GM19025 (cell line): Measurements from ENCODE around the gene CDC27.
"Not testable (repeated sequence)": the region's sequence is repeated elsewhere in the genome, so short reads cannot be mapped to it uniquely, and the experiment has no call there.

ENCODE experiments used
- ATAC-seq: cut with Tn5 transposase; IDR thresholded peaks from one replicate; pipeline ENCODE4 v1.9.1; 2021; ENCODE audit warnings: mild to moderate bottlenecking, low read depth, moderate library complexity; ENCODE audit not compliant: unreplicated experiment

The CDC27 gene

DNA sequence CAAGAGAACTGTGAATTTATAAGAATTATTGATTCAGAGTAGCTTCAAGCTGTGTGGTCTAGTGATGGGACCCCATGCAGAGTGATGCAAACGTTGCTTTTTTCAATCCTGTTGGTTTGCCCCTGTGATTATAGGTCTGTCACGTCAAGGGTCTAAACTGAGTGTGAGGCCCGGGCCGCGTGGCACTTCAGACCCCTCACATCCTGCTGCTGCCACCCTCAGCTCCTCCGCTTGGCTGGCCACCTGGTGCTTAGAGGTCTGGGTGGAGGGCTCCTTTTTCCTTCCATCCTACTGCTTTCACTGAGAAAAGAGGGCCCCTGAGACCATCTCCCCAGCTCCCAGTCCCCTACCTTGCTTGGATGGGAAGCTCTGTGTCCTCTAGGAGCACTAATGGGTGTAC lies 32.1 kb upstream of the CDC27 start:
- no peak for ATAC-seq

DNA sequence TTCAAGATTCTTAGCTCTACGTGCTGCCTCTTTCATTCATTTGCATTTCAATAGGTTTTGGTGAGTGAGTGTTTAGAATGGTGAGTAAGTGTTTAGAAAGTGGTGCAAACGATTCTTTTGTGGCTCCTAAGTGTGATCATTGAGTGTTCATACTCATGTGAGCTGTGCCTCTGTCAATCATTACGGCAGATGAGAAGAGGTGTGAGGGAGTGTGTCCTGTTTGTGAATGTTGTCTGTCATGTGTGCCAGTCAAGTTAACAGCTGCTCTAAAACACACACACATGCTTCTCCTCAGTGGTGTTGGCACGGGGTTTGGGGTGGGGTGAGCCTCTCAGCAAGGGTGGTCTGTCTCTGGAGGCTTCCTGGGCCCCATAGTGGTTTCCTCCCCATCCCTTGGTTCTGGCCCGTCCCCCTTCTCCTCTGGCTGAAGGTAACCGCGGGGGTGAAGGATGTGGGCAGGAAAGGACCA lies 31.5 kb upstream of the CDC27 start:
- ATAC-seq, result no peak

DNA sequence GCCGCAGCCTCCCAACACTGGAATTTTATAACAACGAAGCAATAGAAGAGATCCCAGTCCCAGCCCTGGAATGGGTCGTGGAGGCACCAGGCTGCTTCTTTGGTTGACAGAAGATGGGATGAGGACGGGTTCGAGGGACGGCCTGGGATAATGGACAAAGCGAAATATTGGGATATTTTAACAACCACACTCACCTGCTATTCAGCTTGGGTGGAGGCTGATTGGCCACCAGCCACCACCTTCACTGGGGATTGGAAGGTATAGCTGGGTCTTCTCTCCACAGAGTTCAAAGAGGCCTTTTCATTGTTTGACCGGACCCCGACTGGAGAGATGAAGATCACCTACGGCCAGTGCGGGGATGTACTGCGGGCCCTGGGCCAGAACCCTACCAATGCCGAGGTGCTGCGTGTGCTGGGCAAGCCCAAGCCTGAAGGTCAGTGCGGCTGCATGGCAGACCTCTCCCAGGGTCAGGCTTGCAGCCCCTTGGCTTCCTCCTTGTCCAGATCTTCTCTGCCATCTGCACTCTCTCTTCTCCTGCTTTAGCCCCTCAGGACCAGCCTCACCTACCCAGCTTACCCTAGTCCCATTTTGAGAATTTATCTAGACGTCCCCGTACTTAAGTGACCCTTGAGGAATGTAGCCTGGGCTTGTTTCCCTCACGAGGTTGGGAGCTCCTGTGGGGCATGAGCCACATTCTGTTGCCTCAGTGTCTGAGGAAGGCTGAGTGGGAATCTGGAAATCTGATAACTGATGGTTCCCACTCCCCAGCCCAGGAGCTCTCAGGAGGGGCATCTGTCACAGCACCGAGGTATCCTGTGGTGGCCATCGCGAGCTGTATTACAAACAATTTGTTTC lies 30.8 kb upstream of the CDC27 start:
- ATAC-seq, result no peak

DNA sequence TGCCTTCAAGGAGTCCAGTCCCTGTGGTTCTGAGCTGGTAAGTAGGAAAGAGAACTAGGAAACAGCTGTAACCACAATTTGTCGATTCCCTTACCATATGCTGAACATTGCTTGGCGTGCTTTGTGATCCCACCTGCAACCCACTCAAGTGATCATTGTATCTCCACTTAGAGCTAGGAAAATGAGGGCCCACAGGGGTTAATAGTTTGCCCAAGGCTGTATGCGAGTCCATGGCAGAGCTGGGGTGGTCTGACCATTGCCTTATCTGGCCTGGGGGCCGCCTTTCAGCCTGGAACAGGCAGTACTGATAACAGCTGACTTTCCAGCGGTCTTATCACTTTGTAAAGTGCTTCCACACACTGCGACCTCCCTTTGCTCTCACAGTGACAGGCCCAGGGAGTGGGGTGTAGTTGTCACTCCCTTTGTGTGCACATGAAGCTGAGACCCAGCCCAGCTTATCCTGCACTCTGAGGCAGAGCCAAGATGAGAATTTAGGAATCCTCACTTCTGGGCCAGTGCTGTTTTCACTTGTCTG lies 29.9 kb upstream of the CDC27 start:
- ATAC-seq, result no peak

DNA sequence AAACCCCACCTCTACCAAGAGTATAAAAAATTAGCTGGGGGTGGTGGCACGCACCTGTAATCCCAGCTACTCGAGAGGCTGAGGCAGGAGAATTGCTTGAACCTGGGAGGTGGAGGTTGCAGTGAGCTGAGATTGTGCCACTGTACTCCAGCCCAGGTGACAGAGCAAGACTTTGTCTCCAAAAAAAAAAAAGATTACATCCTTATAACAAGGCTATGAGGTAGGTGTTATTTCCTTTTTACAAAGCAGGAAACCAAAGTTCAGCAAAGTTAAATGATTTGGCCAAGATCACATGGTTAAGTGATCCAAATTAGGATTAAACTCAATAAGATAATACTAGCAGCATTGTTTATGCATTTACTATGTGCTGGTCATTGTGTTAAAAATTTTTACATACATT lies 28.2 kb upstream of the CDC27 start:
- not testable (repeated sequence) for ATAC-seq

DNA sequence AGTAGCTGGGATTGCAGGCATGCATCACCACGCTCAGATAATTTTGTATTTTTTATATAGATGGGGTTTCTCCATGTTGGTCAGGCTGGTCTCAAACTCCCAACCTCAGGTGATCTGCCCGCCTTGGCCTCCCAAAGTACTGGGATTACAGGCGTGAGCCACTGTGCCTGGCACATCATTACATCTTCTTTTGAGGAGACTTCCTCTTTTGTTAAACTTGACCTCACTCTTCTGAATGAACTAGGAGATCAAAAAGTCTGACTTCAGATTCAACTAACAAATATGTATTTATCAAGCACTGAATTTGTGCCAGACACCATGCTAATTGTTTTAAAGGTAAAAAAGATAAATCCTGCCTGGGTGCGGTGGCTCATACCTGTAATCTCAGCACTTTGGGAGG lies 27.7 kb upstream of the CDC27 start:
- not testable (repeated sequence) for ATAC-seq

DNA sequence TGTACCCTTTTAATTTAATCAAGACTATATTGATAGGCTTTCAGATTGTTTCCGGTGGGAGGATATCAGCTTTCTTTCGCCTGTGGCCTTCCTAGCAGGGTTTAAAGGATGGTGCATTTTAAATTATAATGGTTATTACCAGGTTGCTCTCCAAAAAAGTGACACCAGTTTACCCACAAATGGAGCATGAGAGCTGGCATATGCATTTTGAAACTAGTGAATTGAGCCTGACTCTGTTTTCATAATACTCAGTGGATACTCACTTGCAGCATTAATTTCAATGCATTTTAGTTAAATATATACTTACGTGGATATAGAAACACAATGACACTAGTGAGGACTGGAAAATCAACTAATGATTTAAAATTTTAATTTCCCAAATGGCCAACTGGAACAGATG lies 25.8 kb upstream of the CDC27 start:
- no peak for ATAC-seq

DNA sequence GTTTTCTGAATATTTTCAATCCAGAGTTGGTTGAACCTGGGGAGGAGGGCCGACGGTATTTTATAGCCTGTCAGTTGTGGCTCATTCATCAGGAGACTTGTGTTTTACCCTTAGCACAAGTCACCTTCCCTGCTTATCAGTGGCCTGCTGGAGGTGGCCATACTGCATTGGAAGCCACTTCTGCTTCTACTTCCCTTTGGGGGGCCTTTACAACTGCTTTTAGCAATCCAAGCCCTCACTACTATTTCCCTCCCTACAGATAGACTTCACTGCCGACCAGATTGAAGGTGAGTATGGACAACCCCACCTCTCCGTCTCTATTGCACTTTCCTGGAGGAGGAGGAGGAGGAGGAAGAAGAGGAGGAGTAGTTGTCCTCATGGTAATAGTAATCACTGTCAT lies 24.4 kb upstream of the CDC27 start:
- ATAC-seq, result no peak

DNA sequence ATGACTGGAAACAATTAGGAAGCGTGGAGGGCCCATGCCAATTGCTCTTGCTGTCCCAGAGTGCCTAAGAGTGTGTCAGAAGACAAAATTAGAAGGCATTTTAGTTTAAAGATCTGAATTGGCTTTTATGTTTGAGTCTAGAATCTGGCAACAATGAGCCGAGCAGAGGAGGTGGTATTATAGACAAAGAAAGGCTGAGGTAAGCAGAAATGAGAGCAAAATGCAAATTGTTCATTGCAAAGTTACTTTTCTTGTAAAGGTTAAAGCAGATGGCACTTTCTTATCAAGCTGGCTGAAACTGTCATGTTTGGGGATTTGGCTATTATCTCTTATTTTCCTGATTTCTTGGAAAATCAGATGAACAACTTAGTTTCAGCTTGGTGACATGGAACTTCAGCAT lies 23.4 kb upstream of the CDC27 start:
- ATAC-seq, result no peak

DNA sequence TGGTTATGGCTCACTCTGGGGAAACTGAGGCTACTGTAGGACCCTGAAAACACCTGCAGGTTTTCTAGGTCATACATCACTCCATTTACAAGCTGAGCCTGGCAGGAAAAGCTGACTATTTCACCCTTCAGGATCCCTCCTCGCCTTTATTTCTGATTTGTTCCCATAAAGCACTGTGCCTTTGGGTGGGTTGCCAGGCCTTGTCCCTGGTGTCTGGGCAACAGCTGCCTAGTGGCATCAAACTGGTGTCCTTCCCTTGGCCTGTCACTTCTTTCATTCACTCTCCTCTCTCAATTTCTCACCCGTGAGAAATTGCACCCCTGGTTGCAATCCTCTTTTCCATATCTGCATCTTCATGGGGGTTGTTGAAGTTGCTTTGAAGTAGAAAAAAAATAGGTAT lies 21.7 kb upstream of the CDC27 start:
- ATAC-seq, result no peak

DNA sequence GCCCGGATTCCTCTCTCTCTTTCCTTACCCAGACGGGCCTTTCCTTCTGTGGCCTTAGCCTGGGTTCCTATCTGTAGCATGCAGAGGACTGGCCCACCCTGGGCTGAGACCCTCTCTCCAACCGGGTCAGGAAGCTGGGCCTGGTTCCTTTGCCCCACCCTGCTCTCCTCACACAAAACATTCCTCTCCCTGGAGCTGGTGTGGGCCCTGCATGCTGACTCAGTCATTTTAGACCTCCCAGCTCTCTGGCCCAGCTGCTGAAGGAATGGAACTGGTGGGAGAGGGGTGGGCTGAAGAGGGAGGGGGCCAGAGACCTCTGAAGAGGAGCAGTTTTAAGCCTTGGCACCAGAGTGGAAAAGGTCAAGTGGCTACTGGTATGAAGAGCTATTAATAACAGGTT lies 21.0 kb upstream of the CDC27 start:
- no peak for ATAC-seq

DNA sequence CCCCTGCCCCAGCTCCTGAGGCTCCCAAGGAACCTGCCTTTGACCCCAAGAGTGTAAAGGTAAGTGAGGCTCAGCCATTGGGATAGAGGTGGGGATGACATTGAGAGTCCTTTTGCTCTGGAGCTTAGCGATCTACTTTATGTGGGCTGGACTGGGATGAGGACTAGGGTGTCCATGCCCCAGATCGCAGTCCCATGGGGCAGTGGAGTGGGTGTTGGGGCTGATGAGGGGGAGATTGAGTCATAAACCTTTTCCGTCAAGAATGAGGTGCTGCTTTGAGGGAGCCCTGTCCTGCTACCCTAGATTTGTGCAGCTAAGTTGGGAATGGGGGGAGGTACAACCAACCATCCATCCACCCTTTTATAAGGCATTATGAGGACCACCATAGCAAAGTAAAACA lies 20.4 kb upstream of the CDC27 start:
- no peak for ATAC-seq

DNA sequence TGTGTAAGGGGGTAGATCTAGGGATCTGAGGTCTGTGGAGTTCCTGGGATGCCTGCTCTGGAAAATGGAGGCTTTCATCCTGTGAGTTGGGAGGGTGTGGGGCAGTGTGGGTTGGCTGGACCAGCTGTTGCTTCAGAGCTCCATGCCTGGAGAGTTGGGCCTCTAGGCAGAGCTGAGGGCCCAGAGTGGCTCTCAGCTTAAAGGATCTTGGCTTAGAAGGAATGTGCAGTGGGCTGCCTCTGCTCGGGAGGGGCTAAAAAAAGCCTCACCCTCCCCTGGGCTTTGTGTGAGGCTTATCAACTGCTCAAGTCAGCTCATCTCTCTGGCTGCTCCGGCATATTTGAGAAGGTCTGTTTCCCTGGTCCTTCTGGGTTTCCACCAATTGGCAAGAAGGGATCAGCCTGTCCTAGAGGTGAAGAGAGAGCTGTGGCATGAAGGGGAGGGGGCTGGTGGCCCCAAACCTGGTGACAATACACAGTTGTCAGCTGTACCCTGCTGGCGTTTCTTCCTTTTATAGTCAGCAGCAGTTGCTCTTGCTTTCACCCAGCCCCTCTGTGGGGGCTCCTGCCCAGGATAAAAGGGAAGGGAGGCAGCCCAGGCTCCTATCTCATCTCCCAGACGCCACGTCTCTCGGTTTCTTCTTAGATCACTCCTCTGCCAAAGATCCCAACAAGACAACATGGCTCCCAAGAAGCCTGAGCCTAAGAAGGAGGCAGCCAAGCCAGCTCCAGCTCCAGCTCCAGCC lies 19.8 kb upstream of the CDC27 start, which contains the start of gene MYL4:
Gene MYL4 (plus strand): TSS at position 605 of the 745 bp plus-strand sequence. CDS start 75 bp downstream, at position 680.
- no peak for ATAC-seq

DNA sequence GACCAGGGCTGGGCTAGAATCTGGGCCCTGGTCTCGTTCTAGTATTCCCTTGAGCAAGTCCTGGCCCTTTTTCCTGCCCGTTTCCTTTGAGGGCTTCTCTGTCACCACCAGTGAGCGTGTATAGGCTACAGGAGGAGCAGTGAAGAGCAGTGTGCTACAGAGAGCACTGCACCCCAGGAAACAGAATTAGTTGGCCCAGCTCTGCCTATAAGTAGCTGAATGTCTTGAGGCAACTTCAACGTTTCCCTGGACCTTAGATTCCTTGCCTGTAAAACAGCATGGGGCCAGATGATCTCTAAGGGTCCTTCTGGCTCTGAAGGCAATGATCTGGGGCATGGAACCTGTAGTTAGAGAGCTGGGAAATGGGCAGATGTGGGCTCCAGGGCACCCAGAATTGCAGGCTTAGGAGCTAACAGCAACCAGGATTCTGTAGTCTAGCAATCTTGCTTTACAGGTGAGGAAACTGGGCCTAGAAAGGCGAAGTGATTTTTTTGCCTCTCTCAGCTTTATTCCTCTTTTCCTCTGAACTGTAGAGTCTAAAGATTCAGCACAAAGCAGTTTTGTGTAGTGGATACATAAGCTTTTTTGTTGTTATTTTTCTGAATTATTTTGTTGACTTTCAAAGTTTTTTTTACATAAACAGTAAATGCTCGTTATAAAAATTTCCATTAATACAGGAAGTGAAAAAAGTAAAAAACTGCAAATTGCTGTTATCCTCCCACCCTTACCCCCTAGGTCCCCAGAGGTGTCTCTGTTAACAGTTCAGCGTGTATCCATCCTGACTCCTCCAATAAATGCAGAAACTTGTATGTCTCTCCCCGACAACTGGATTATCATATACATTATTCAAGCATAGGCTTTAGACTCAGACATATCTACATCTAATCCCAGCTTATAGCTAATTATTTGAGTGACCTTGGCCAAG lies 18.3 kb upstream of the CDC27 start:
- ATAC-seq, result no peak

DNA sequence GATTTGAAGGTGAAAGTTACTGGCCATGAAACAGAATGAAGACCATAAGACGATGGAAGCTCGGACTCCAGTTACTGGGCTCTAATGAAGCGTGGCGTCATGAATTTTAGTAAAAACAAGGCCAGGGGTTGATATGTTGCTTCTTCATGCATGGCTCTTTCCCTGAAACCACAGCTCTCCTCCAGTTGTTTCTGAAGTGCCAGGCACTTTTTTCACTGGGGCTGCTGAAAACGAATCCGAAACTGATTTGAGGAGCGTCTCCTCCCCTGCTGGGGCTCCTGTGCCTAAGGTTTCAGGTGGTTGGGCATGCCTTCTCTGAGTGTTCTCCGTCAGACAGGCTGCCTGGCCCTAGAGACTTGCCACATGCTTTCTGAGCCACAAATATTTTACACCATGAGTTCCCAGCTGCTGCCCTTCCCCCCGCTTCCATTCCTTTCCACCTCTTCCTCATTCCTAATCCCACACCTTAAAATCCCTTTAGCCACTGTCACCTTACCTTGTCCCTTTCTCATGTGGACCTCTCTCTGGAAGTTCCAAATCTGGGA lies 16.4 kb upstream of the CDC27 start:
- ATAC-seq, result peak; percentile 52

DNA sequence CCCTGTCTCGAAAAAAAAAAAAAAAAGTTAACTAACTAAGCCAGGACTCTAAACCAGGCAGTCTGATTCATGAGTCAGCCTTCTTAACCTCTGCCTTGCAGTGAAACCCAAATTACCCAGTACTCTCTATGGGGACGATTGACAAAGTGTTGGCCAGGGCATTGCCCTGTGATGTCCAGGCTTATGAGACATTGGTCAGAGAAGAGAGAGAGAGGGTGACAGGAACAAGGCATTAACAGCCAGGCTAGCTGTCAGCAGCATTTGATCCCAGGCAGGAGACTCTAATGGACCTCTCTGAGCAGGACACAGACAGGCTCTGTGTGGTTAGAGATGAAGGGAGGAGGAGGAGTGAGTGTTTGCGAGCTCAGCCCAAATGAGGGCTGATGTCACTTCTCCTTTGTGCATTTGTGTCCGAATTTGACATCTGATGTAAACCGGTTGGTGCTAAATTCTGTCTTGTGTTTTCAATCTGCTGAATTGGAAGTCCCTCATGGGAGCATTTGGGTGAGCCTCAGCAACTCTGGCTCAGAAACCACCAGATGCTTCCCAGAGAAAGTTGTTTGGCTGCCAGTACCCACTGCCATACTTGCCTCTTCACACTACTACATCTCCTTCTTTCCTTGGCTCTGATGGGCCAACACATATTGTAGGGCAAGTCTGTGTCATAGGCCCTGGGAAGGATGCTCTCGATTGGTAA lies 15.8 kb upstream of the CDC27 start:
- peak; percentile 45 for ATAC-seq

DNA sequence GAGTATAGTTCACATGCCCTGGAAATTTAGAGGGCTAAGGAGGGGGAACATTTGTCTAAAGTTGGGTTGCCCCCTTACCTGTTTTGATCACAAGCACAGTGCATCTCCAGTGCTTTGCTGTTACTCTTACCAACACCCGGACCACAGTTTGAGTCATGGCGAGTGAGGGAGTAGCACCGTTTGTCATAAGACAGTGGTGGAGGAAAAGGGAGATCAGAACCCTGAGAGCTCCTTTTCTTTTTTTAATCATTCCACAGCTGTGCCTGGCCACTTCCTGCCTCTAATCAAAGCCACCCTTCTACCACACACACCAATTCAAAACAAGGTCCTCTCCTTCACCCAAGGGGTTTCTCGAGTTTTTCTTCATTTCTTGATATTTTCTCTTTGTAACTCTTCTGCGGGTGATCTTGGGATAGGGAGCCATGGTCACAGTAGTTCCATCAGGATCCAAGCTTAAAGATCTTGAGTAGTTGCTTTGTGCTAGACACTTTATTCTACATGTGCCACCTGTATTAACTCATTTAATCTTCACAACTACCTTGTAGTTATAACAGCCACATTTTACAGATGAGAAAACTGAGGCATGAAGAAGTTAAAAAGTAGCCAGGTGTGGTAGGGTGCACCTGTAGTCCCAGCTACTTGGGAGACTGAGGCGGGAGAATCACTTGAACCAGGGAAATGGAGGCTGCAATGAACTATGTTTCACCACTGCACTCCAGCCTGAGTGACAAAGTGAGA lies 15.1 kb upstream of the CDC27 start:
- ATAC-seq, result no peak

DNA sequence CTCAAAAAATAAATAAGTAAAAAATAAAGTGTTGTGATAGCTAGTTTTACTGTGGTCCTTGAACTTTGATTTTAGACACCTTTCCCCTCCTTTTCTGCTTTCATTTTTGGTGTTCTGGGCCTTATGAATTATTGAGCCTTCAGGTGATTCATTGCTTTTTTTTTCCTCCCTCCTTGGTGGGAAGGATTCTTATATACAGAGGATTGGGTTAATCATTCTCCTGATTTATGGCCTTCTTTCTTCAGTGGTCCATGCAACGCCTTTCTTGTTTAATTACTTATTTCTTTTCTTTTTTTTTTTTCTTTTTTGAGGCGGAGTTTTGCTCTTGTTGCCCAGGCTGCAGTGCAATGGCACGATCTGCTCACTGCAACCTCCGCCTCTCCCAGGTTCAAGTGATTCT lies 12.1 kb upstream of the CDC27 start:
- ATAC-seq, result no peak

DNA sequence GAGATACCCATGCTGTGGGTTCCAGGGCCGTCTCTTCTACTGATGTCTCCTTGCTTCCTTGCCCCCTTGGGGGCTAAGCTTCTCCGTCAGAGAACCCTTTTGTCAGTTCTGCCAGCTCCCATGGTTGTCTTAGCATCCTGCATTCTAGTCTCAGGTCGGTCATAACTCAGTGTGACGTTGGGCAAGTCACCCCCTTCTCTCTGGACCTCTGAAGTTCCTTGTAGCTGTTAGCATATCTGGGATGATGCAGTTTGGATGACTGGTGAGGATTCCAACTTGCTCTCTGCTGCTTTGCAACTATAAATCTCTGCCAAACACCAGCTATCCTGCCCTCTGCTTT lies 11.2 kb upstream of the CDC27 start:
- ATAC-seq, result no peak
